ENCODE data around the gene KIDINS220.

Gene KIDINS220

DNA sequence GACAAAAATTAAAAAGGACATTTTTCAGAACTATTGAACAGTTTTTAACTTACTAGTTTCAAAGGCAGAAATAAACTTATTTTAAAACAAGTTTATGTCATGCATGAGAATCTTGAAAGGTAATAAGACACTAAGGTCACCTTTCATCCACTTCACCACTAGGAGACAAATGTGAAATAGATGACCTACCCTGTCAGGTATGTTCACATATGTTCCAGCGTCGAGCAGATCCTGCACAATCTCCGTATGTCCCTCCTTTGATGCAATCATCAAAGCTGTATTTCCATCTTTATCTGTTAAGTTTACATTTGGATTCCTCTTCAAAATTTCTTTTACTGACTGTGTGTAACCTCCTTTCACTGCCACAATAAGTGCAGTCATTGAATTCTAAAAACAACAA lies 34.7 kb downstream of the KIDINS220 start:
- no peak for DNase-seq

DNA sequence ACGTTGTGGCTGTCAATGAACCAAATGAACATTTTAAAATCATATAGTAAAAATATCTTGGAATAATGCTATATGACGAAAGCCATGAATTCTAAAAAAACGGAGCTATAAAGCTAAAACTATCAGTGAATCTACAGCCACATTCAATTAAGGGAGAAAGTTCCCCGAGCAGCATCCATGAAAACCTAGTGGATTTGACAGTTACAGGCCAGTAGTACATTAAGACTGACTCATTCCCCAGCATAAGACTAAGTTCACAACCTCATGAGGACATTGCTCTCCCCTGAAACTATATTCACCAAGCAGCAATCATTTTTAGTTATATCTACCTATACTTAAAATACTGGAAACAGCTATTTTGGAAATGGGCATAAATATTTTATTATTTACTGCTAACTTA lies 36.6 kb downstream of the KIDINS220 start:
- DNase-seq, result no peak

DNA sequence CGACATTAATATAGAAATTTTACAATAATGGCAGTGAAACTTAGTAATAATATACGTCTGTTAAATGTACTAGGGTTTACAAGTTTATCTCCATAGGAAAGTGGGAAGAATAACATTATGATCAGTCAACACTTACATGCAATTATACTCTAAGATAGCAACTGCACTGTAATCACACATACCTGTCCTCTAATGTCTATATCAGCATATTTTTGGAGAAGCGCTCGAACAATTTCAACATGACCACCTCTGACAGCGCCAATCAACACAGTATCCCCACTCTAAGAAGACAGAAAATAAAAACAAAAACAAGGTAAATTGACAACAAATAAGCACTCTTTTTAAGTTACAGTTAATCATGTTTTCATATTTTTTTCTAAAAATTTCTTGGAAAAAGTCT lies 37.2 kb downstream of the KIDINS220 start:
- DNase-seq, result no peak

DNA sequence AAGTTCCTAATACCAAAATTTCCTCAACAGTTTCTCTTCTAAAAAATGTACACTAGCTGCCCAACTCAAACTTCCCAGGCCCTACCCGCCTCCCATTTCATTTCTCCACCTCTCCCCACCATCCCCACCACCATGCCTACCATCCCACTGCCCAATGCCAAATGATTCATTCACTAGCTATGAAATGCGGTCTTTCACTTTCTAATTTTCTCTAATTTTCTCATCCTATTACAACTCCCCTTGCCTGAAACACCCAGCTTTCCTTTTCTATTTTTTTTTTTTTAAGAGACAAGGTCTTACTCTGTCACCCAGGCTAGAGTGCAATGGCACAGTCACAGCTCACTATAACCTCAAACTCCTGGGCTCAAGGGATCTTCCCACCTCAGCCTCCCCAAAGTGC lies 38.4 kb downstream of the KIDINS220 start:
- no peak for DNase-seq

DNA sequence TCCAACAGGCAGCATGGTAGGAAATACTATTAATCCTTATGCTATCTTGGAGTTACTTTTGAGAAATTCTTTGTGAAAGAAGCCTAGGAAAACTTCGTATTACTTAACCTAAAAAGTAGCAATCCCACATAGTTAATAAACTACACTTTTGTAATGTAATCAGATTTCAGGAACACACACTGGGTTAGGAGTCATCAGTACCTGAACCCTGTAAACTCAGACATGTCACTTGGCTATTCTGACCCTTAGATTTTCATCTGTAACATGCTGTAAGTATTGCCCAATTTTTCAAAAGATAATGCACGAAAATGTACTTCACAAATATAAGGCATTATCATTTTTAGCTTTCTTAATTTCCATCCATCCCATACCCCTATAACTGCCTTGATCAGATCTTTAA lies 39.0 kb downstream of the KIDINS220 start:
- no peak for DNase-seq

DNA sequence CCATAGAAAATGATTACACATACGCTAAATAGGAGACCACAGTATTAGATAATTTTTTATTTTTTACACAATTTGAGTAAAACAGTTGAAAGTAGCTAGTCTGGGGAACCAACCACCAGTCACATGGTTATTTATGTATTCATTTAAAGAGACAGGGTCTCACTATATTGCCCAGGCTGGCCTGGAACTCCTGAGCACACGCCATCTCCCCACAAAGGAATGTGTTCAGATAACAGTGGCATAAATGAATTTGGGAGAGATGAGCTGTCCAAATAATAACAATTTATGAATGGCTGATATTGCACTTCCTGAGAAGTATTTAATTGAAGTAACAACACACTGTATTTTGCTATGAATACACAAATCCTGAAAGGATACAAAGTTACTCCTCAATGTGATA lies 39.7 kb downstream of the KIDINS220 start:
- DNase-seq, result no peak

DNA sequence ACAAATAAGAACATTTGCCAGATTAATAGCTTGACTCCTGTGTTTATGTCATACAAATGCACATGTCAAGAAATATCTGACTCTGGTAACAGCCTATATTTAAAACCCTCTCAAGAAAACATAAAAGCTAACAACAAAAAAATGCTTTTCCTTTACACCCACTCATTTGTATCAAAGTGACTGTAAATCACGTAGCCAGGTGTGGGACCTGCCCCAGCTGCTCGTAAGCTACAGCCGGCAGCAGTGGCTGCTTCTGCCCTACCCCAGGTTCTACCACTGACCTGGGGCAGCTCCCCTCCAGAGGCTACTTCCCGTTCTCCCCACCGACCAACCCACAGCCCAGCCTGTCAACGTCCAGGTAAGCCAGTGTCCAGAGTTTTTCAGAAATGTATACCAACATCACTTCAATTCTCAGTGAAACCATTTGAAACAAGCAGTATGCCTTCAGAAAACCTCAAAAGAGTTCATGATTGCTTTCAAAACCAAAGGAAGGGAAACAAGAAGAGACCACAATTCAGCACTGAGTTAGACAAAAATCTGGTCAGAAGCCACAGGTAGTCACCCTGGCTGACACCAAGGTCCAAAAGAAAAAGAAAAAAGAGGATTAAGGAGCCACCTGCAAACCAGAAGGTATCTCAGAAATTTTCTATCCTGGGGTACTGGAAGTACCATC lies 40.4 kb downstream of the KIDINS220 start:
- no peak for DNase-seq

DNA sequence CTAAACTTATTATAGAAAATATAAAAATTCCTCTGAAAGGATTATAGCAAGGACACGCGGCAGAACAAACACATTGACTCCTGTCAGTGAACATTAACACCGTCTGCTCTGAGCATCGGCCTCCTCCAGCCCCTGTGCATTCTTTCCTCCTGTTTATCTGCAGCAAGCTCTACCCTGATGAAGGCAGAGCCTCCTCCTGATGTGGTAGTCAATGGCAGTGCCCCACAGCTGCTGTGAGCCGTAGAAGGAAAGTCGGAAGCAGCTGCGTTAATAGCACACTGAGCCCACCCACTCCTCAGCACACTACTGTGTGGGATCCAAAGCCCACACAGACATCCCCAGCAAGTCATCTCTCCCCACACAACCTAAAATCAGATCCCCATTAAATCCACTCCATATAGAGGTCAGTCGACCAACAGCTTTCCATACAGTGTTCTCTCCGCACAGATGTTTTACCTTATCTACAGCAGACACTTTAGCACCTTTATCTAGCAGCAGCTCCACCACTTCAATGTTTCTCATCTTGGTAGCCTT lies 41.0 kb downstream of the KIDINS220 start:
- DNase-seq, result no peak

DNA sequence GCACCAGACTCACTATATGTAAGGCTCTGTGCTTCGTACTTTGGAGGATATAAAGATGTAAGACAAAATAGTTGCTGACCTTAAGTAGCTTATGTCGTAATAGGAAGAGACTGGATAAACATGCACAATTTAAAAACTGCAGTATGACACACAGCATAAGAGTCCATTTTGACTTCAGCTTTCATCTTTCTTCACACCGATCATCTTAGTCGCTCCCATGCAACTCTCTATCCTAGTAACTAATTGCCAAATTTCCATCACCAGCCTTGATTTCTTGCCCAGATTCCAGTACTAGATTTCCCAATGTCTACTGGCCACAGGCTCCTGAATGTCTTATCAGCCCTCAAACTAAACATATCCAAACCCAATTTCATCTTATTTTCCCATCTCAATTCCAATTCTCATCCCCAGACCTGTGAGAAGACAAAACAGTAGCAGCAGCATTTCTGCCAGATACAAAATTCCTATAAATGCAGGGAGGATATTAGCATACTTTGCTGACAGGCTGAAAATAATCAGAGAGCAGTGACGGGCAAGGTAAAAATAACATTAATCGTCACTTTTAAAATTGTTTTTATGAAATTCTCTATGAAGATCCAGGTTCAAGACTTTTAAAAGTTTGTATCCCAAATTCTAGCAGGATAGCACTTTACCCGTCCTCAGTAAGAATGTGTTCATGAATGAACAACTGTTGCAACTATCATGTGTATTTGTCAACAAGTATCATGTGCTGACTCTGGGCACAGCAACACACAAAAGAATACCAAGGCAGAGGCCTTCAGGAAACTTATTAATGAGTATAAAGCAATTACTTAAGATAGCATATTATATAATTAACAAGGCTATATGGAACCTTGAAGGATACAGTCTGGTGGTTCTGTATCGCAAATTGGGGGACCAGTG lies 42.2 kb downstream of the KIDINS220 start:
- no peak for DNase-seq

DNA sequence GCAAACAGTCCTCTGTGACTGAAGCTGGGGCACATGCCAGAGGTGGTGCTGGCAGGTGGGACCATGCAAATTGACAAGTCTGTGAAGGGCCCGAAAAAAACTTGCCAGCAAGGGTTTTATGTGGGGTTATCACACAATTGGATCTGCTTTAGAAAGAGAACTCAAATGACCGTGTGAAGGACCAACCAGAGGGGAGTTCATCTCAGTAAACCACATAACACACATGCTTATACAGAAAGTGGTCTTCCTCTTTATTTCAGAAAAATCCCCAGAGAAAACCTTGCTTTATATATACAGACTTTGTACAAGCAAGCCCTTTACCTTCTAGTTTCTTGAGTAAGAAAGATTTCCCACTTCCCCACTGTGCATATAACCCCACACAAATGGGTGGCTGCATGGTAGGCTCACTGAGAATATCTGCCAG lies 46.7 kb downstream of the KIDINS220 start:
- DNase-seq, result no peak

DNA sequence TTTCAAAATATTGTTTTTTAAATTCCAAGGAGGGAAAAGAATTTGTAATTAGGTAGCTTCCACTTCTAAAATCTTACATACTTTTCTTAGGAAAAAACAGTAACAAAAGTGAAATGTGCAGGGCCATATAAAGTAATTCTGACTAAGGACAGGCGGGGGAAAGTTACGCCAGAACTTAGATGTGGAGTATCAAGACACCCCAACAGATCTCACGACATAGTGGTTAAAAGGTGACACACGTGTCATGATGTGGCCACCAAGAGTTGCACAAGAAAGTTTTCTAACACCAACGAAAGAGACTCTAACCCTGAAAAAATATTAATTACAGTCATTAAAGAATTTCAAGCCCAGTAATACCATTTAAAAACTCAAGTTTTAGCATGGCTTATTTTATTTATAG lies 51.0 kb downstream of the KIDINS220 start:
- no peak for DNase-seq

DNA sequence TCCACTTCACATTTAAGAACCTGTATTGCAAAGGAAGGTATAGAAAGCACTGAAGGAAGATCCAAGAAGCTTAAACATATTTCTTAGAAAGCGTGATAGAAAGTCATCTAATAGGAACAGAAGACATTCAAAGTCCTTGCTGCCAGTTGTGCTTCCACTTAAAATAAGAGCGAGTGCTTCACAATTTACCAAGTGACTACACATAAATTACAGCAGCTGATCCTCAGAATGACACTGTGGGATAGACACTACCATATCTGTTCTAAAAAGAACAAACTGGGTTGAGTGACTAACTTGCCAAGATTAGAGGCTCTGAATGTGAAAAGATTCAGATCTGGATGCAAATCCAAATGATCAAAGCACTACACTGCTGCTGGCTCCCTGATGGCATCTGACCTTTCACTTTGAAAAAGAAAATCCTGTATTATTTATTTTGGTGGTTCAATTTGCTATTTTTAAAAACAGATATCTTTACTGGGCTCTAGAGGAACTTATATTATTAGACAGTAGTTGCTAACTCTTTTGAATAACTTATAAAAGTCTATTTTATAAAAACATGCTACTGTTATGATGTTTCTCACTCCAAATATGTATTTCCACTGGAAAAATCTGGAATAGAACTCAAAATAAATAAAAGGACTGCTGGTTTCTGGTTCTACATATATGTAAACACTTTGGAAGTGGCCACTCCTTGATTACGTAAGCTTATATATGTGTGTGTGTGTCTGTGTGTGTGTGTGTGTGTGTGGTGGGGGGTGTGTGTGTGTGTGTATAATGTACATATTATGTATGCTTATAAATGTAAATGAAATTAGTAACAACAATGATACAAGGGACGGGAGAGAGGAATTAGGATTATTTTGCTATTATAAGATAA lies 57.4 kb downstream of the KIDINS220 start:
- DNase-seq, result no peak

DNA sequence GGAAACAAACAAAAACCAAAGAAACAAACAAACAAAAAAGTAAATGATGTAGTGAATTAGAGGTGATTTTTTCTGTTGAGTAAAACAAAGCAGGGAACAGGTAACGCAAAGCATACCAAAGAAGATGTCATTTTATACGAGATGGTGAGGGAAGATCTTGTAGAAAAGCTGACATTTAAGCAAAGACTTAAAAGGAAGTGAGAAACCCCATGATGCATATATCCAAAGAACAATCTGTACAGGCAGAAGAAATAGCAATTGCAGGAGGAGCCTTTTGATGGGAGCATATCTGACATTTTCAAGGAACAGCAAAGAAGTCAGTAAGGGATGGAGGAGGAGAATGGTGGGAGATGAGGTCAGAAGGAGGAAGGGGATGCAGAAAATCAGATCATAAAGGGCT lies 63.0 kb downstream of the KIDINS220 start:
- DNase-seq, result no peak

DNA sequence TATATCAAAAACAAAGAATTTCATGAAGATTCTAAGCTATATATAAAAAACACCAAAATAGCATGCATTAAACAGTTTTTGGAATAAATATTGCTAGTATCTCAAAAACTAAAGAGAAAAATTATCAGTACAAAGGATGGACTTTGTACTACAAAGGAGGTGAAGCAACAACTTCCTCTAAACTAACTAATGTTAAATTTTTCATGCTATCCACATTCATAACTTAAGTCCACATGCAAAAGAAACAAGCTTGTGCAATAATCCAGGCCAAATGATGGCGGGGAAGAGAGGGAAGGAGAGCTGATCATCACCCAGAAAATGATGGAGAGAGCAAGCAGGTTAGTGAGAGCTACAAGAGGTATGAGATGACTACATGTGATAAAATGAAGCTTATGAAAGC lies 70.1 kb downstream of the KIDINS220 start:
- no peak for DNase-seq

DNA sequence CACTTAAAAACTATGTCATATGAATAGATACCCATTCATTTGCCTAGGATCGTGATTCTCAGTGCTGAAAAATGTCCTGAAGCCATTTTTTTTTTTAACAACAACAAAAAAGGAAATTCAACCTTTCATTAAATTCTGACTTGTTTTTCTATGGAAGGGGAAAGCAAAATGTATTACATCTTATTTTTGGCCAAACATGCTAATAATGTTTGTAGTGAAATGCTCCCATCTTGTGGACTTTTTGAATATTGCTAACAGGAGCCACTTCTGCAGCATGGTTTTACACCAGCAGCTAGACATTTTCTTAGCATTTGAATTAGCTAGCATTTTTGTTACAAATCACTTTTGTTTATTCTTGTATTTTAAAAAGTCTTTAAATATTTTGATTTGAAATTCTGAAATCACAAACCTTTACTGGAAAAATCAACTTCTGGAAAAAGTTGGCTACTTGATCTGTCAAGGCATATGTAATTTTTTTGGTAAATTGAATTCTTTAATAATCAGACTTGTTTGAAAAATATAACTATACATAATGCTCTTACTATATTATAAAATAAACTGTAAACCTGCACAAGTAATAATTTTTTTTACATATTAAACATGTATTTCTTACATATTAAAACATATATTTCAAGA lies 75.8 kb downstream of the KIDINS220 start:
- peak; percentile 26 for DNase-seq

DNA sequence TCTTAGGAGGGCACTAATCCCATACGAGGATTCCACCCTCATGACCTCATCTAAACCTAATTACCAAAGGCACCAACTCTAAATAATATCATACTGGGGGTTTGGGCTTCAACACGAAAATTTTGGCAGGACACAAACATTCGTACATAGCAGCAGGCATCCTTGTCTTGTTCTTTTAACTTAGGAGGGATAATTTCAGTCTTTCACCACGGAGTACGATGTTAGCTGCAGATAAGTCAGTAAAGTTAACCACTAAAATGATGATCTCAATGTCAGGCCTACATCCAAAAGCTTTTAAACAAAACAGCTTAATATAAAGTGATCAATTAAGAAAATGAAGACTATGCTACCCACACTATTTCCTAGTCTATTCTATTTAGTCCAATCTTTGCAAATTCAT lies 80.7 kb downstream of the KIDINS220 start:
- DNase-seq, result no peak

DNA sequence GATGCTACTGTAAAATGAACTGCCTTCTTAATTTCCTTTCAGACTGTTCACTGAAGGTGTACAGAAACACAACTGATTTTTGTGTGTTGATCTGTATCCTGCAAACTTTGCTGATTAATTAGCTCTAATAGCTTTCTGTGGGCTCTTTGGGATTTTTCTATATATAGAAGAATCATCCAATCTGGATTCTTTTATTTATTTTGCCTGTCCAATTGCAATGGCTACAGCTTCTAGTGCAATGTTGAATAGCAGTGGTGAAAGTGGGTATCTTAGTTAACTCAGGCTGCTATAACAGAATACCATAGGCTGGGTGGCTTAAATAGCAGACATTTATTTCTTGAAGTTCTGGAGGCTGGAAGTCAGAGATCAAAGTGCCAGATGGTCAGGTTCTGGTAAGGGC lies 81.2 kb downstream of the KIDINS220 start:
- no peak for DNase-seq

DNA sequence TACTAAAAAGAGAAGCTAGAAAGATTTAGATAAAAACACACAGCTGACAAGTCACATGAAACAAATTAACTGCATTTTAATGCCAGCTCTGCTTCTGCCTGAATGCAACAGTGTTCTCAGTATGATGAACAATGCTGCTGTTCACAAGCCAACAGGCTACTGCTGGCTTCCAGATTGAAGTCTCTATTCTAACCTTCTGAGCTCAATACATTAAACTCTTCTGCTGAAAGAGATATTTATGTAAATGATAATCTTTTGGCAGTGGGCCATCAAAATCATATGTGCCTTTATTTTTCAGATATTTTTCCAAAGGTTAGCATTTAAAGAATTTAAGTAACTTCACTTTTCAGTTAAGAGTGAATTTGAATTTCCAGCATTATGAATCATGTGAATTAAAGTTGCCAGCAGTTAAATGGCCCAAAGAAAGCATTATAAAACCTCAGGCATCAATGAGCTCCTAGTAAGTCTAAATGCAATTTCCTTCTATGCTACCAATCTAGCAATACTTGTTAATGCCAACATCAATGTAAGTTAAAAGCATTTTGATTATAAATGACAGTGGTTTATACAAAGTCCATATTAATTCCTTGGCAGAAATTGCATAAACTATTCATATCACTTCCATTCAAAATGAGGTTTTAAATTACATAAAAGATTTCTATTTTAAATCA lies 83.2 kb downstream of the KIDINS220 start:
- DNase-seq, result no peak

DNA sequence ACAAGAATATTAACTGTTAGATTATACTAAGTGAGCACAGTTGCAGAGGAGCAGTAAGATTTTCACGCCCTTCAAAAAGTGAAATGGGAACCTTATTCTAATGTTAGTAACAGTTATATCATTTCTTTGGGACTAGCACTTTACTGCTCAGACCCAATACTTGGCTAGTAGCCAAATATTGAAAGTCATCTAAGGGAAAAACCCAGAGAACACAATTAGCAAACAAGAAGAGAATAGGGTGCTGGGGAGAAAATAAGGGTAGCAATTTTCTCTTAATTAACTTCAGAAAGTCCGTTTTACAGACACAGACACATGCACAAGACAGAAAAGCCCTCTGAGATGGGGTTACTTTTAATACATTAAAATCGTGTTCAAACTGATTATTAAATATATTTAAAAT lies 83.8 kb downstream of the KIDINS220 start:
- no peak for DNase-seq

DNA sequence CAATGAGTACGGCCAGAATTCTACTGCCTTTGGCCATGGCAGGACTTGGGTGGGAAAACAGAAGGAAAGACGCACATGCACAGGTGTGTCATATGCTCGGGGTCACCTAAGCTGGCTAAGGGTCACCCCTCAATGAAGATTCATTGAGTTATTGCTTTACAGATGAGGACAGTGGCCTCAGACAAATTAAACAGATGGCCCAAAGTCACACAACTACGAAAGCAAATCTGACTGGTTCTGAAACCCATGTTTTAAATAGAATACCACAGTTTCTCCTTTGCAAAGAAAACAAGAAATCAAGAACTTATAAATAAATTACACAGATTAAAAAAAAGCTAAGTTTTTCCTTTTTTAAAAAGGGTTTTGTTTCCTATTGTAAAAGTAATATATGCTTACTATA lies 85.0 kb downstream of the KIDINS220 start:
- DNase-seq, result no peak

DNA sequence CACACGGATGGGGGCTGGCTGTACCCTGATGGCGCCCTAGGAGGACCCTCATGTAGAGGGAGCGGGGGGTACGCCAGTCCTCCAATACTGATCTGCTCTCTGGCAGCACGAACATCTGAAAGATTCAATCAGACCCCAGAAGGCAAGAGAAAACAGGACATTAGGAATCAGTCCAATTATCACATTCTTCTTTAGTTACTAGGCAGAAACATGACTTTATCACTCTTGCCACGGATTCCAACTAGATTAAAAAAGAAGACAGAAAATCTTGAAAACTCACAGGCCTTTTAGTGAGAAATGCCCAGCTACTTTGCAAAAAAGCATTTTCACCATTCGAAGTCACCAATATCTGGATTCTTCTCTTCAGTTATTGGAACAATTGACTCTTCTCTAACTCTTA lies 87.2 kb downstream of the KIDINS220 start:
- DNase-seq, result no peak

DNA sequence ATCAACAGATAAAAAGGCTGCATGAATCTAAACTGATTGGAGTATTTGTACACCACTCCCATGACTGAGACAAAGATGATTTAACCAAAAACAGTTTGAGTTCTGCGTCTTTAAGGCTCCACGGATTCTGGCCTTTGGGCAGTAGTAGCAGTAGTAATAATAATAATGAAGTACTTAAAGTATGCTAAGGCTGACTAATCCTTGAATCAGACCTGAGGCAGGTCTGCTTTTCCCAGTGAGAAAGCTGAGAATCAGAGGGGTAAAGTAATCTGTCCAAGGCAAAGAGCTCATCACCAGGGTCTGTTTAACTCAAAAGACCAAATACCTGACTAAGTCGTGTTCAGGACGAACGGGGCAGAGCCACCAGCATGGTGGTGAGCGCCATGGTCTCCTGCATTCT lies 94.2 kb downstream of the KIDINS220 start:
- no peak for DNase-seq
